Aorta (tissue), 5 donors: ENCODE results near the gene JKAMP. TPM values are rescaled to one million over a fixed set of nuclear protein-coding genes. Genes with fewer than 3 reads are reported as not detected.

Experiments used
- ATAC-seq: fragments of 200-7000 bp; cut with Tn5 transposase; one replicate; pipeline ENCODE4 v1.9.1; 2022; ENCODE audit warnings: moderate library complexity; ENCODE audit not compliant: low FRiP score
- DNase-seq, 2 donors: peaks; one replicate each; pipeline ENCODE4 v3.0.0-alpha.2; 2020
- H3K27ac ChIP-seq, 2 donors: one replicate each; pipeline ENCODE4 v1.5.1; 2013; ENCODE audit warnings: low read length in 2 of 2, mild to moderate bottlenecking in 2 of 2, moderate library complexity in 2 of 2, control low read depth in 1 of 2, inconsistent platforms in 1 of 2, low read depth in 1 of 2
- H3K27me3 ChIP-seq, 2 donors: one replicate each; pipeline ENCODE4 v1.6.1; 2013; ENCODE audit warnings: control low read depth in 1 of 2, low read length in 1 of 2, mild to moderate bottlenecking in 1 of 2, moderate library complexity in 1 of 2; ENCODE audit not compliant: insufficient read depth in 2 of 2, control insufficient read depth in 1 of 2
- H3K36me3 ChIP-seq, 2 donors: one replicate each; pipeline ENCODE4 v1.6.1; 2013; ENCODE audit warnings: control low read depth in 1 of 2, low read length in 1 of 2, mild to moderate bottlenecking in 1 of 2; ENCODE audit not compliant: insufficient read depth in 2 of 2, control insufficient read depth in 1 of 2
- H3K4me1 ChIP-seq, 2 donors: one replicate each; pipeline ENCODE4 v1.6.1; 2013; ENCODE audit warnings: low read length in 2 of 2, control low read depth in 1 of 2, mild to moderate bottlenecking in 1 of 2, moderate library complexity in 1 of 2; ENCODE audit not compliant: insufficient read depth in 2 of 2, control insufficient read depth in 1 of 2
- H3K4me3 ChIP-seq, 2 donors: one replicate each; pipeline ENCODE4 v1.5.1; 2013; ENCODE audit warnings: low read length in 2 of 2, control low read depth in 1 of 2, mild to moderate bottlenecking in 1 of 2
- H3K9me3 ChIP-seq: one replicate; pipeline ENCODE4 v1.6.1; 2013; ENCODE audit warnings: mild to moderate bottlenecking, low read length; ENCODE audit not compliant: control insufficient read depth
- WGBS, 2 donors: extraction: QIAGEN DNeasy Blood & Tissue Kit; methylation state at CpG; one replicate each; pipeline ENCODE4 v1.1.7; 2013; 5-methylcytosine and 5-hydroxymethylcytosine counted together
- intact Hi-C, 2 donors: fragments of 100-400 bp; cut with DNase I; formaldehyde crosslinking; loops; one replicate each; pipeline versions ENCODE4 v1.14.2 to v1.15.0; 2022
- polyA plus RNA-seq, 2 donors: library from polyadenylated mRNA; stranded (reverse); fragments of 200-250 nt; gene quantifications; one replicate each; pipeline ENCODE4 v1.2.3, GENCODE V29; 2013
- total RNA-seq, 2 donors: library from RNA; stranded (reverse); fragmentation: NEBNext Ultra II Directional; extraction: Animal tissue kit (Norgen Biotek cat#: 25700); gene quantifications; one replicate each; pipeline ENCODE4 v1.2.1, GENCODE V29; 2021
- donor health status: healthy with polysubstance abuse.
- donor health status: Bipolar disorder and iron deficiency.
- donor health status: DM: no; HTN: no; CAD: no.
- donor health status: DM: no; HTN: no; CAD: no.
- donor health status: DM: yes; HTN: yes; CAD: no.

Gene JKAMP
- total and polyA plus RNA-seq, 4 donors, result 19.2 to 54.4 (median 30.6) TPM

DNA sequence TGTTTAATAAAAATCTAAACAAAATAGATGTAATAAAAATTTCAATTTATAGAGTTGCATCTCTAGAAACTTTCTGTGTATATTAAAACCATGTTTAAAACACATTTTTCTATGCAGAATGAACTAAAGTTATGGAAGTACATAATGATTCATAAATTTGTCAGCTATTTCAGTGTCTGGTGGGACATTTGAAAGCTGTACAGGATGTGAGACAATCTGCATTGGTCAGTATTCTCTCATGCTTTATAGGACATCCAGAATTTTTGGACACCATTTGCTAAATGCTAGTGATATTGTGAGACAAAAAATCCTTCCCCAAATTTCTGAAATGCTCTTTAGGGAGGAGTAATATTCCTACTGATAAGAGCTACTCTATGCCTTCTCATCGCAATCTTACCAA, 32.5 kb upstream of the JKAMP start:
- Histone ChIP-seq H3K4me3 (no peak overlapping the region), H3K9me3 (no peaks in the 10 kb centered on the region), H3K27ac (no peak overlapping the region), H3K36me3 (no peaks in the 10 kb centered on the region), H3K27me3 (no peaks in the 10 kb centered on the region), H3K4me1 (peaks cover 0 to 3% of the 10 kb centered on the region in 2 donors)
- intact Hi-C loops, result no loop called here
- ATAC-seq, result no peak
- DNase-seq, result no peak
- 90 to 96% methylated on average over 1 of the region's 1 CpG for WGBS, 2 donors

DNA sequence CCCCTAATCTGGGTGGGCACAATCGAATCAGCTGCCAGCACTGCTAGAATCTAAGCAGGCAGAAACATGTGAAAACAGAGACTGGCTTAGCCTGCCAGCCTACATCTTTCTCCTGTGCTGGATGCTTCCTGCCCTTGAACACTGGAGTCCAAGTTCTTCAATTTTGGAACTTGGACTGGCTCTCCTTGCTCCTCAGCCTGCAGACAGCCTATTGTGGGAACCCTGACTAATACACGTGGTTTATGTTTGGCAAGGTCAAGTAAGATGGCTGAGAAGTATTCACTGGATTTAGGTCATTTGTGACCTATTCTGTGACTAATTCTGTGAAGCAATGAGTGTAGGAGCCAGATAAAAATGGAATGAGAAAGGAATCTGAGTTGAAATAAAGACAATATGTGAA, 30.2 kb upstream of the JKAMP start:
- Histone ChIP-seq H3K27ac (peak overlapping the region; percentile 78 to 90), H3K4me1 (peaks cover 0 to 3% of the 10 kb centered on the region in 2 donors), H3K4me3 (no peak overlapping the region), H3K36me3 (no peaks in the 10 kb centered on the region), H3K9me3 (no peaks in the 10 kb centered on the region), H3K27me3 (no peaks in the 10 kb centered on the region)
- DNase-seq (peak in 1 of 2 donors; percentile 52), ATAC-seq (peak; percentile 92)
- 3 to 7% methylated on average over 2 of the region's 2 CpGs for WGBS, 2 donors
- intact Hi-C loops, result no loop called here

DNA sequence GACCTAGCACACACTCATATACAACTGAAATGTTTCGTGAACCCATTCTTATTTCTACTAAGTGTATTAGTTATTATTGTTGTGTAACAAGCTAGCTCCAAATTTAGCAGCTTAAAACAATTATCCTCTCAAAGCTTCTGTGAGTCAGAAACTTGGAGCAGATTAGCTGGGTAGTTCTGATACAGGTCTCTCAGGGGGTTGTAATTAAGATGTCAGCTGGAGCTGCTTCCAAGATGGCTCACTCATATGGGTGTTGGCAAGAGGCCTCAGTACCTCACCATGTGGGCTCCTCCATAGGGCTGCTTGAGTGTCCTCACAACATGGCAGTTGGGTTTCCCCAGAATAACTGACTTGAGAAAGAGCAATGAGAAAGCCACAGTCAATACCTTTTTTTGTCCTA, 28.9 kb upstream of the JKAMP start:
- H3K4me3 ChIP-seq, result no peak overlapping the region
- ATAC-seq (peak; percentile 55), DNase-seq (no peak)
- H3K4me1 ChIP-seq, result peaks cover 0 to 3% of the 10 kb centered on the region in 2 donors
- H3K27me3 ChIP-seq, result no peaks in the 10 kb centered on the region
- no peaks in the 10 kb centered on the region for H3K9me3 ChIP-seq
- peaks cover 0 to 2% of the 10 kb centered on the region in 2 donors for H3K36me3 ChIP-seq
- H3K27ac ChIP-seq, result peak overlapping the region; percentile 37 to 40
- intact Hi-C loops, result no loop called here
- WGBS, 2 donors, result 91 to 95% methylated on average over 1 of the region's 1 CpG

DNA sequence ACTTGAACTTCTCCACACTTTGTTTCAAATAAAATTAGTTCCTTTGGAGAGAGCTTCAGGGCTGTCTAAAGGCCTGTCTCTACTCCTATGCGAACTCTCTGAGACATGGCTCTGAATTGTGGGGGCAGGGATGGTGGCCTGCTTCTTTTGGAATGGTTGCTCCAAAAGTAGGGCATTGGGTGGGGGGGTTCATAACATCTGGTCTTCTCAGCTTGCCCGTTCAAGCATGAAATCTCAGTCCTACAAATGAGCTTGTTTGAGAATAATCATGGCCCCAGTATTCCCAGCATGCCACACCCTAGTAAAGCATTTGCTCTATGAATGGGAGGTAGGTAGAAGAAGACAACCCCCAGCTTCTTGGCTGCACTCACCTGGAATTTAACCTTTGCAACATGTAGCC, 25.8 kb upstream of the JKAMP start:
- H3K4me1 ChIP-seq, result peaks cover 0 to 3% of the 10 kb centered on the region in 2 donors
- intact Hi-C loops, result no loop called here
- ATAC-seq (no peak), DNase-seq (no peak)
- H3K9me3 ChIP-seq, result no peaks in the 10 kb centered on the region
- H3K27me3 ChIP-seq, result no peaks in the 10 kb centered on the region
- peaks cover 0 to 2% of the 10 kb centered on the region in 2 donors for H3K36me3 ChIP-seq
- 98 to 100% methylated on average over 2 of the region's 2 CpGs for WGBS, 2 donors
- no peak overlapping the region for H3K4me3 ChIP-seq
- H3K27ac ChIP-seq, result no peak overlapping the region

DNA sequence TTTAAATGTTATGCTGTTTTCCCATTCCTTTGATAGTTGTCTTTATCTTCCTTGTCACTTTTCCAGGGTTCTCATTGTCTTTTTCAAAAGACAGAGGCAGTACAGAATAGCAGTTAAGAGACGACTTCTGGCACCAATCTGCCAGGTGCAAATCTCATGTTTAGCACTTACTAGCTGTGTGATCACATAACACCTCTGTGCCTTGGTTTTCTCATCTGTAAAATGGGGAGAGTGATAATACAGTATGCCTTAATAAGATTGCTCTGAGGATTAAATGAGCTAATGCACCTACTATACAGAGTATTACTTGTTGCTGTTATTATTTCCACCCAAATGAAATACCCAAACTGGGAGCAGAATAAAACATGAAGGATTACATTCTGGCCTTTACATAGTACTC, 23.9 kb upstream of the JKAMP start:
- peaks cover 0 to 2% of the 10 kb centered on the region in 2 donors for H3K4me1 ChIP-seq
- H3K36me3 ChIP-seq, result peaks cover 0 to 2% of the 10 kb centered on the region in 2 donors
- H3K27me3 ChIP-seq, result no peaks in the 10 kb centered on the region
- no peak for ATAC-seq
- no peak overlapping the region for H3K27ac ChIP-seq
- H3K4me3 ChIP-seq, result no peak overlapping the region
- intact Hi-C loops, result no loop called here
- no peaks in the 10 kb centered on the region for H3K9me3 ChIP-seq
- 95 to 98% methylated on average over 1 of the region's 1 CpG for WGBS, 2 donors
- no peak for DNase-seq

DNA sequence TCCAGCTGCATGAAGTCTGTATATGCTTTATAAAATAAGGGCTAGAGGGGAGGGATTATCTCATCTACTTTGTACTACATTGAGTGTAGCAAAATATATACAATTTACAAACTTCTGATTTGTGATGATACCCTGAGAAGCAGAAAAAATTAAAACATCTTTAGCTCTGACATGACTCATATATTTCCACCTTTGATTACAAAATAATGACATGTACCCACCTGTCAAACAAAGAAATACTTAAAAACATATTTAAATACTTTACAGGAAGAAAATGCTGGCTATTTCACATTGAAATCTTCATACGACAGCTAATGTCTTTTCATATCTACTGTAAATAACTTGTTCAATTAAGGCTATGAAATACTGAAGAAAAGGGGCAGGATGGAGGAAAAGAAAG, 22.4 kb upstream of the JKAMP start:
- no peak for DNase-seq
- Histone ChIP-seq H3K4me3 (no peak overlapping the region), H3K4me1 (peaks cover 0 to 2% of the 10 kb centered on the region in 2 donors), H3K36me3 (peaks cover 0 to 2% of the 10 kb centered on the region in 2 donors), H3K27me3 (no peaks in the 10 kb centered on the region), H3K9me3 (no peaks in the 10 kb centered on the region), H3K27ac (no peak overlapping the region)
- whole genome bisulfite sequencing, 2 donors, result 92 to 100% methylated on average over 1 of the region's 1 CpG
- intact Hi-C loops, result no loop called here
- no peak for ATAC-seq

DNA sequence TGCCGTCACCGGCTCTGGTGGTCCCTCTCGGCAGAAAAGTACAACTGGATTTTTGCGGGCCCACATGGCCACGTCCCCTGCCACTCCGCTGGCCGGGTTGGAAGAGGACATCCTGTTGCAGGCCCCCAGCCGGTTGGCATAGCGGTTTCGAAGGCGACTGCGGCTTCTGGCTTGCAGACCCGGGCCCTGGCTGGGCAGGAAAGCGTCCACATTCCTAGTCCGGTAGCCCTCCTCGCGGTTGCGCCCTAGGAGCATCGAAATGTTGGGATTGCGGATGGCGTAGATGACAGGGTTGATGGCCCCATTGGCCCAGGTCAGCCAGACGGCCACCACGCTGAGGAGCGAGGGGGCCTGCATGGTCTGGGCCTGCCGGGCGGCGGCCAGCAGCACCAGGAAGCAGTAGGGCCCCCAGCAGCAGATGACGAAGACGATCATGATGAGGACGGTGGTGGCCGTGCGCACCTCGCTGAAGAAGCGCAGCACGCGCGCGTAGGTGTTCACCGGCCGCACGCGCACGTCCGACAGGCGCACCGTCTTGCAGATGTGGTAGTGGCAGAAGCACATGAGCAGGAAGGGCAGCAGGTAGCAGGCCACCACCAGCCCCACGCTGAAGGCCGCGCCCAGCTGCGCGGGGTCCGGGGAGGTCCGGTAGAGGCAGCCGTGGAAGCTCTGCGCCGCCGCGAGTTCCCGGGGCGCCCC, 20.4 kb upstream of the JKAMP start:
- intact Hi-C loops, result no loop called here
- H3K36me3 ChIP-seq, result peaks cover 0 to 2% of the 10 kb centered on the region in 2 donors
- peaks cover 0 to 2% of the 10 kb centered on the region in 2 donors for H3K4me1 ChIP-seq
- peak overlapping the region in 1 of 2 donors; percentile 49 for H3K27ac ChIP-seq
- WGBS, 2 donors, result 45 to 48% methylated on average over 54 to 60 of the region's 60 CpGs
- ATAC-seq (peak; percentile 4), DNase-seq (peak in 1 of 2 donors; percentile 81)
- peak overlapping the region; percentile 56 to 81 for H3K4me3 ChIP-seq
- H3K9me3 ChIP-seq, result no peaks in the 10 kb centered on the region
- H3K27me3 ChIP-seq, result no peaks in the 10 kb centered on the region

DNA sequence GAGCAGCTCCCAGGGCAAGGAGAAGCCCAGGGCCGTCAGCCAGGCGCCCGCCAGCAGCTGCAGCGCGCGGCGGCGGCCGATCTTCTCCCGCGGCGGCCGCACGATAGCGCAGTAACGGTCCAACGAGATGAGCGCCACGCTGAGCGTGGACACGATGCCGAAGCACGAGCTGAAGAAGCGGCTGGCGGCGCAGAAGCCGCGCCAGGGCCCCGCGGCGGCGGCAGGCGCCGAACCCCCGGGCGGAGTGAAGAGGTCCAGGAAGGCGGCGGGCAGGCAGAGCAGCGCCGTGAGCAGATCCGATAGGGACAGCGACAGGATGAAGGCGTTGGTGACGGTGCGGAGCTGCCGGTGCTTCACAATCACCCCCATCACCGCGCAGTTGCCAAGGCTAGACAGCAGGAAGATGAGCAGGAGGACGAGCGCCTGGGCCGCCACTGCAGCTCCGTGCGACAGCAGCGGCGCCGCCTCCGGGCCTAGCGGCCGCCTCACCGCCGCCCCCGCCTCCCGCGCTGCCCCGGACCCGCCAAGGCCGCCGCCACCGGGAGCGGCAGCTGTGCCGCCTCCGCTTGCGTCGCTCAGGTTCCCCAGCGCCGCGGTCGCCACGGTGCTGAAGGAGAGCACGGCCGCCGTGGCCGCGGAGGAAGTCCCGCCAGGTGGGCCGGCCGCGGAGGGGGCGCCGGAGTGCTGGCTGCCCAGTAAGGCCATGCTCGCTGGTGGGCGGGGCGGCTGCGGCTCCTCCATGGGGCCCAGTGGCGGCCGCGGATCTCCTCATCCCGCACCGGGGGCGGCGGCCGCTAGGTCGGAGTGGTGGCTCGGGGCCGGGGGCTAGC, 19.6 kb upstream of the JKAMP start:
- peak overlapping the region in 1 of 2 donors; percentile 49 for H3K27ac ChIP-seq
- H3K4me3 ChIP-seq, result peak overlapping the region; percentile 56 to 81
- peaks cover 0 to 2% of the 10 kb centered on the region in 2 donors for H3K4me1 ChIP-seq
- H3K36me3 ChIP-seq, result no peaks in the 10 kb centered on the region
- H3K27me3 ChIP-seq, result no peaks in the 10 kb centered on the region
- ATAC-seq (peak; percentile 85), DNase-seq (peak; percentile 84 to 92)
- no peaks in the 10 kb centered on the region for H3K9me3 ChIP-seq
- 0 to 1% methylated on average over 70 to 105 of the region's 105 CpGs for WGBS, 2 donors
- intact Hi-C loops, result no loop called here
